Panc1 (cell line): ENCODE data around the gene UBALD2.

ENCODE experiments used
- CTCF ChIP-seq: fragments of 450-650 bp; IDR thresholded peaks from 2 replicates; pipeline ENCODE4 v1.5.1; 2017; ENCODE audit warnings: mild to moderate bottlenecking
- REST ChIP-seq, 2 experiments: IDR thresholded peaks; 2 replicates each; pipeline ENCODE4 v1.6.1; 2011 to 2012; ENCODE audit warnings: low read depth in 2 of 2, control low read depth in 1 of 2, low read length in 1 of 2, mild to moderate bottlenecking in 1 of 2, moderate library complexity in 1 of 2; ENCODE audit not compliant: insufficient read depth in 1 of 2
- SIN3A ChIP-seq: IDR thresholded peaks from 2 replicates; pipeline ENCODE4 v1.6.1; 2012; ENCODE audit warnings: low read depth, mild to moderate bottlenecking, low read length, moderate library complexity, borderline replicate concordance; ENCODE audit not compliant: insufficient read depth
- TCF7L2 ChIP-seq: IDR thresholded peaks from 2 replicates; pipeline ENCODE4 v1.6.1; 2011; ENCODE audit warnings: mild to moderate bottlenecking, low read depth, low read length, inconsistent platforms

GRCh38 chr17:76275382-76276068 lies 10.4 kb downstream of the UBALD2 start:
- TF ChIP-seq CTCF: no peak
- TF ChIP-seq REST (IDR thresholded peaks at IDR 0.05; ENCODE audit: insufficient read depth in 1 of 2, low read depth in 2 of 2, low read length in 1 of 2): no peak
- no peak for TF ChIP-seq TCF7L2
- TF ChIP-seq SIN3A: no peak
